GM18526 (cell line): ENCODE data around the gene MFSD2B.

Experiments
- POLR2A ChIP-seq: IDR thresholded peaks from 3 replicates; pipeline ENCODE4 v1.6.1; 2011; ENCODE audit not compliant: insufficient read length; ENCODE audit errors: extremely low read depth

MFSD2B gene

GRCh38 chr2:24073816-24074215, 63.9 kb downstream of the MFSD2B start:
- no peak for TF ChIP-seq POLR2A

- no peak for TF ChIP-seq POLR2A
Measured at GRCh38 chr2:24075259-24075658, 65.4 kb downstream of the MFSD2B start.
